NK-92 (cell line): ENCODE data around the gene ADAM30.

Experiments
- DNase-seq: peaks from one replicate; lab custom pipeline; 2025; ENCODE audit not compliant: unreplicated experiment; lab: John Stamatoyannopoulos, UW

The ADAM30 gene

DNA sequence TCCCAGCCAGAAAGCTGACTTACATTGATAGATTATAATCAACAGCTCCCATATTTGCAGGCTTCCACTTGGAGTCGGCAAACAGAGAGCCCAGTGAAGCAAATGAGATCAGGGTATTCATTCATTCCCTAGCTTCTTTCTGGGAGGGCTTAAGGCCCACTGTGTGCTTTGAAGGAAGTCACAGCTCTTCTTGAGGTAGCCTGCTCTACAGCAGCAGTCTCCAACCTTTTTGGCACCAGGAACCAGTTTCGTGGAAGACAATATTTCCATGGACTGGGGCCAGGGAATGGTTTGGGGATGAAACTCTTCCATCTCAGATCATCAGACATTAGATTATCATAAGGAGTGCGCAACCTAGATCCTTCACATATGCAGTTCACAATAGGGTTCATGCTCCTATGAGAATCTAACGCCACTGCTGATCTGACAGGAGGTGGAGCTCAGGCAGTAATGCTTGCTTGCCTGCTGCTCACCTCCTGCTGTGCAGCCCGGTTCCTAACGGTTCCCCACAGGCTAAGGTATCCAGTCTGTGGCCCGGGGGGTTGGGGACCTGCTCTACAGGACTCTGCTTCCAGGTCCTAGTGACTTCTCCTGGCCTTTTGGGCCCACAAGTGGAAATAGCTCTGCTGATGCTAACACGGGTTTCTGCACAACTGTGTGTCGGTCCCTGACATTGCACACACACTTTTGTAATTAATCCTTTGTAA lies 13.7 kb upstream of the ADAM30 start:
- DNase-seq = no peak

GRCh38 chr1:119908661-119909060 lies 12.3 kb upstream of the ADAM30 start:
- DNase-seq = no peak

GRCh38 chr1:119906927-119907652 lies 10.8 kb upstream of the ADAM30 start:
- DNase-seq = no peak

DNA sequence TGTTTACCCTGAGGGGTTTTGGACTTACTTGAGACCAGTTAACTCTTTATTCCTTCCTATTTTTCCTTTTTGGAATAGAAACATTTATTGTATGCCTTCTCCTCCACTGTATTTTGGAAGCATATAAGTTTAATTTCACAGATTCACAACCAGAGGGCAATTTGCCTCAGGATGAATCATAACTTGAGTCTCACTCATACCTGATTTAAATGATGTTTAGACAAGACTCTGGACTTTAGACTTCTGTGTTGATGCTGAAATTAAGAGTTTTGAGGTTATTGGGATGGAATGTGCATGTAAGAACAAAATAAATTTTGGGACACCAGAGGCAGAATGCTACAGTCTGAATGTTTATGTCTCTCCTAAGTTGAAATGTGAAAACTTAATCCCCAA lies 7.1 kb upstream of the ADAM30 start:
- no peak for DNase-seq

DNA sequence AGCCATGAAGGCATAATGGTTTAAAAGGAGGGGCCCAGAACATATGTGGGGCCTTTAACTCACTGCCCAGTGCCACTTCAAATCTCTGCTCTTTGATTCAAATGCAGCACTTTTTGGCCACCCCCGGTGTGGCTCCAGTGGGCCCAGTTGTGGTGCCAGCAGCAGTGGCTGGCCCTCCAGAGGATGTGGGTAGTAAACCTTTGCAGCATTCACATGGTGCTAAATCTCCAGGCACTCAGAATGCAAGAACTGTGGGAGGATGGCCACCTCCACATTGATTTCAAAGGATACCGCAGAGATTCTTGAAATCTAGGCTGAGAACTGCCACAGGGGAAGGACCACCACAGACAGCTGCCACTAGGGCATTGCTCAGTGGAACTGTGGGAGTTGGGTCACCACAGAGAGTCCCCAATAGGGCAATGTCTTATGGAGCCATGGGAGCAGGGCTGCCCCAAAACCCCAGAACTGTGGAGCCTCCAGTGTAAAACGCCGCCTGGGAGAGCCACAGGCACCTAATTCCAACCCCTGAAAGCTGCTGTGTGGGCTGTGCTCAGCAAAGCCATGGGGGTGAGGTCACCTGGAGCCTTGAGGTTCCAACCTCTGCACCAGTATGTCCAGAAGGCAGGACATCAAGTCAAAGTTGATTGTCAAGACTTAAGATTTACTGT lies 6.6 kb upstream of the ADAM30 start:
- DNase-seq = no peak

DNA sequence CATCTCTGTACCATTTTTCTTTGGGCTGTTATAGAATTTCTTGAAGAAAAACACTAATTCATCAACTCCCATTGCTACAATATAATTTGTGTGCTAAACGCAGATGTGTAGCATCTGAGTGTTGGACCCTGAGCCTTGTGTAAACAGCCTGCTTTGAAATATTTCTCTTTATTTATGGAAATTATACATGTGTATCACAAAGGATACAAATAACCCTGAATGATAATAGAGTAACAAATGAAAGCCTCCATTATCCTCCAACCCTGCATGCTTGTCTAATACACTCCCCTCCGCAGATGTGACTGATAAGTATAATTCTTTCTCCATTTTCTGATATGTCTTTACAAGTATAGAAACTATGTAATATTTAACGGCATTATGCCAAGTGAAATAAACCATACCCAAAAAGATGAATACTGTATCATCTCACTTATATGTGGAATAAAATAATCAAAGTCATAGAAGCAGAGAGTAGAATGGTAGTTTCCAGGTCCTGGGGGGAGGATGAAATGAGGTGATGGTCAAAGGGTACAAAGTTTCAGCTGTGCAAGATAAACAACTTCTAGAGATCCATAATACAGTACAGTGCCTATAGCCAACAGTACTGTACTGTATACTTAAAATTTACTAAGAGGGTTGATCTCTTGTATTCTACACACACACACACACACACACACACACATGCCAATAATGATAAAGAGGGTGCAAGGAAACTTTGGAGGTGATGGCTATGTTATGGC lies 2.8 kb upstream of the ADAM30 start:
- DNase-seq = no peak

DNA sequence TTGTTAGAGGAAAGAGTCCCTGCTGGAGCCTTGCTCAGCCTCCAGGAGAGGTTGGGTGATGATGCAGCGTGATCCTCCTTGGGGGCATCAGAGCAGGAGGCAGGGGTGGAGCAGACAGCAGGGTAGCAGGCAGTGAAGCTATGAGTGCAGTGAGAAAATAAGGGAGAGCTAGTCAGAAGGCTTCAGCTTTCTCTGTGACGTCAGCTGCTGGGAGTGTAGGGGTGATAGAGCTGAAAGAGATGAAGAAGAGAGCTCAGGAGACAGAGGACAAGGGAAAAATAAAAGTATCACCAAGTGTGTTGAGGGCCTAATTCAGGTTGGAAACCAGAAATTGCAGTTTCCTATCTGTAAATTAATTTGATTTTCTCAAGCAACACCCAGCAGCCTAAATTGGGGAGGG lies 2.2 kb upstream of the ADAM30 start:
- DNase-seq = no peak

DNA sequence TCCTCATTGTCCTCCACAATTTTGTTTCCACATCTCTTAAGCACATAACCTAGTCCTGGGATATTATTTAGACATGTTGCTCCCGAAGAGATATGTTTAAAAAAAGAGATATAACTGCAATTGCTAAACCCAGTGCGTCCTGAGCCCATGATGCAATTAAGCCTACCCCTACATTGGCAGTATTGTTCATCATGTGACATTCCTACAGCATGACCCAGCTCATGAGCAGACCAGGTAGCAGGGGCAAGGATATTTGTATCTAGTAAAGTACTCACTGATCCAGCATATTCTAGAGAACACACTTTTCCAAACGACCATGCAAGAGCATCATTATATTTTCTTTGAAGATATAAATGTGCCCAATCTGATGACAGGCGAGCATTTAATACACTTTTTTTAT lies 1.2 kb downstream of the ADAM30 start:
- DNase-seq = no peak

GRCh38 chr1:119893827-119894700 lies 2.3 kb downstream of the ADAM30 start:
- no peak for DNase-seq

- no peak for DNase-seq
Observed at GRCh38 chr1:119893238-119893791, 3.0 kb downstream of the ADAM30 start.

DNA sequence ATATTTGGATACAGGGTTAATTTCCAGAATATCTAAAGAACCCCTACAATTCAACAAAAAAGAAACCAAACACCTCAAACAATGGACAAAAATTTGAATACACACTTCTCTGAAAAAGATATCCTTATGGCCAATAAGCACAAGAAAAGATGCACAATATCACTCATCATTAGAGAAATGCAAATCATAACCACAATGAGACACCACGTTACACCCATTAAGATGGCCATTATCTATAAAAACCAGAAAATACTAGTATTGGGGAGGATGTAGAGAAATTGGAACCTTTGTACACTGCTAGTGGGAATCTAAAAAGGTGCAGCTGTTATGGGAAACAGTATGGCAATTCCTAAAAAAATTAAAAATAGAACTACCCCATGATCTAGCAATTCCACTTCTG lies 4.9 kb downstream of the ADAM30 start:
- no peak for DNase-seq

DNA sequence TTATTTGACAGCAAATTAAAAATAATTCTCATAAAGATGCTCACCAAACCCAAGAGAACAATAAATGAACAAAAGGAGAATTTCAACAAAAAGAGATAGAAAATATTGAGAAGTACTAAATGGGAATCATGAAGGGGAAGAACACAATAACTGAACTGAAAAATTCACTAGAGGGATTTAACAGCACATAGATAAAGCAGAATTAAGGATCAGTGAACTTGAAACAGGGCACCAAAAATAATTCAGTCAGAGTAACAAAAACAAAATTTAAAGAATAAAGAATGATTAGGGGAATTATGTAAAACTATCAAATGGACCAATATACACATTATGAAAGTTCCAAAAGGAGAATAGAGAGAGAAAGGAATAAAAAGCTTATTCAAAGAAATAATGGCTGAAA lies 7.8 kb downstream of the ADAM30 start:
- no peak for DNase-seq

- no peak for DNase-seq
Observed at GRCh38 chr1:119887427-119887826, 8.9 kb downstream of the ADAM30 start.

GRCh38 chr1:119885903-119886783 lies 10.2 kb downstream of the ADAM30 start:
- no peak for DNase-seq

- DNase-seq = no peak
Observed at GRCh38 chr1:119884711-119885110, 11.6 kb downstream of the ADAM30 start.

- DNase-seq = no peak
Observed at GRCh38 chr1:119883826-119884225, 12.5 kb downstream of the ADAM30 start.

- DNase-seq = no peak
Observed at GRCh38 chr1:119882132-119883049, 13.9 kb downstream of the ADAM30 start.
